Measurements from ENCODE around the gene COL5A2. TPM values are rescaled to one million over a fixed set of nuclear protein-coding genes. Genes with fewer than 3 reads are reported as not detected.

Gene COL5A2
- total and polyA plus RNA-seq, 4 donors, result 3.2 to 83.5 (median 9.1) TPM

DNA sequence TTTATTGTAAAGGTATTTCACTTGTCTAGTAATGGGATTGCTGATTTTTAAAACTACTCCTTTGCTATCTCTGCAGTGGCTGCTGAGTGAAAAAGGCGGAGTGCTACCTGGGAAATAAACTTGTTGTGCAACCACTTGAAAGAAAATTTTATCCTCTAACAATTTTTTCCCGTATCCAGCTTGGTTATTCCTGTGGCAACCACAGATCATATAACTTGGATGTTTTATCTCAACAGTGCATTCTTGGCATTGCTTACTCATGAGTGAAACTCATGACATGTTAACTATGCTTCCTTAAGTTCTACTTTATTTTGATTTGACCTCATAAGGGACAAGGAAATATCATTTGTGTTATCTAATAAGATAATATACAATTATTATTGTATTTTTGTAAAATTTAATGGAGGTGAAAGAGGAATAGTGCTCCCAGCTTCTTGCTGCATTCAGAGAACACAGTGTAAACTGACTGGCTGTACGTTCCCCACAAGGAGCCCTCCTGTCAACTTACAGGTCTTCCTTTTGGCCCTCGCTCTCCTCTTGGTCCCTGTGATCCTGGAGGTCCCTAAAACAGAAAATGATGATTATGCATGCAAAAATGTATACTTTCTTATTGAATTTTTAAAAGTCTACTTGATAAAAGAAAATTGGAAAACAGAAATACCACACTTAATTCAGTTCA is 82.7 kb downstream of the COL5A2 start (continued):
- TF ChIP-seq, protein P1, sequence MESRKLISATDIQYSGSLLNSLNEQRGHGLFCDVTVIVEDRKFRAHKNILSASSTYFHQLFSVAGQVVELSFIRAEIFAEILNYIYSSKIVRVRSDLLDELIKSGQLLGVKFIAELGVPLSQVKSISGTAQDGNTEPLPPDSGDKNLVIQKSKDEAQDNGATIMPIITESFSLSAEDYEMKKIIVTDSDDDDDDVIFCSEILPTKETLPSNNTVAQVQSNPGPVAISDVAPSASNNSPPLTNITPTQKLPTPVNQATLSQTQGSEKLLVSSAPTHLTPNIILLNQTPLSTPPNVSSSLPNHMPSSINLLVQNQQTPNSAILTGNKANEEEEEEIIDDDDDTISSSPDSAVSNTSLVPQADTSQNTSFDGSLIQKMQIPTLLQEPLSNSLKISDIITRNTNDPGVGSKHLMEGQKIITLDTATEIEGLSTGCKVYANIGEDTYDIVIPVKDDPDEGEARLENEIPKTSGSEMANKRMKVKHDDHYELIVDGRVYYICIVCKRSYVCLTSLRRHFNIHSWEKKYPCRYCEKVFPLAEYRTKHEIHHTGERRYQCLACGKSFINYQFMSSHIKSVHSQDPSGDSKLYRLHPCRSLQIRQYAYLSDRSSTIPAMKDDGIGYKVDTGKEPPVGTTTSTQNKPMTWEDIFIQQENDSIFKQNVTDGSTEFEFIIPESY (IDR thresholded peaks at IDR 0.05), result no peak
- no peak for TF ChIP-seq RXRA (IDR thresholded peaks at IDR 0.05)
- no peak for TF ChIP-seq EGR1 (IDR thresholded peaks at IDR 0.05; ENCODE audit: low read depth in 2 of 2)
- TF ChIP-seq NR2F2 (IDR thresholded peaks at IDR 0.05), result no peak
- TF ChIP-seq FOXA1 (IDR thresholded peaks at IDR 0.05), result no peak
- no peak for TF ChIP-seq FOXA2 (IDR thresholded peaks at IDR 0.05)
- TF ChIP-seq, protein P2, sequence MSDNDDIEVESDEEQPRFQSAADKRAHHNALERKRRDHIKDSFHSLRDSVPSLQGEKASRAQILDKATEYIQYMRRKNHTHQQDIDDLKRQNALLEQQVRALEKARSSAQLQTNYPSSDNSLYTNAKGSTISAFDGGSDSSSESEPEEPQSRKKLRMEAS (IDR thresholded peaks at IDR 0.05), result no peak

DNA sequence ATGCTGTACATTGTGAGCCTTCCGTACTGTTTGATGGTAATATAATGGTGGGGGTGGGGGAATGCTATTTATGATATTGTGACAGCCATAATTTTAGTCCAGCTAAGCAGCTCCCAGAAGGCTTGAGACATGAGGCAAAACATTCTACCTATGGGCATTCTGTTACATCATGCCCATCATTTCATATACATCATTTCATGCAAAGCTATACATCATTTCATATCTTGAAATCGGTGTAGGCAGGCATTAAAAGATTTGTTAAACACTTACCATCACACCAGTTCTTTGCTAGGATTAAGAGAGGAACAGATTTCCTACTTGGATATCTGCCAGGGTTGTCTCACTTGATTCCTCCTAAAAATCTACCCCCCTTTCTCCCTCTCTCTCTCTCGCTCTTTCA is 84.5 kb downstream of the COL5A2 start:
- no peaks in the 10 kb centered on the region for H3K4me1 ChIP-seq (ENCODE audit: control insufficient read depth in 4 of 4, insufficient read depth in 4 of 4, low read length in 3 of 4)
- no peak overlapping the region for H3K27ac ChIP-seq (ENCODE audit: low read depth in 1 of 2, low read length in 2 of 2)
- WGBS, result 85% methylated on average over 3 of the region's 3 CpGs
- no peak for TF ChIP-seq SP1 (IDR thresholded peaks at IDR 0.05)
- no peak for TF ChIP-seq HNF4A (conservative IDR thresholded peaks at IDR 0.05)
- no peak for TF ChIP-seq FOXA2 (IDR thresholded peaks at IDR 0.05)
- no peak for TF ChIP-seq GABPA (IDR thresholded peaks at IDR 0.05 in 1 of 2, conservative IDR thresholded peaks at IDR 0.05 in 1 of 2)
- TF ChIP-seq, protein P2 (IDR thresholded peaks at IDR 0.05), result no peak
- TF ChIP-seq, protein P3, sequence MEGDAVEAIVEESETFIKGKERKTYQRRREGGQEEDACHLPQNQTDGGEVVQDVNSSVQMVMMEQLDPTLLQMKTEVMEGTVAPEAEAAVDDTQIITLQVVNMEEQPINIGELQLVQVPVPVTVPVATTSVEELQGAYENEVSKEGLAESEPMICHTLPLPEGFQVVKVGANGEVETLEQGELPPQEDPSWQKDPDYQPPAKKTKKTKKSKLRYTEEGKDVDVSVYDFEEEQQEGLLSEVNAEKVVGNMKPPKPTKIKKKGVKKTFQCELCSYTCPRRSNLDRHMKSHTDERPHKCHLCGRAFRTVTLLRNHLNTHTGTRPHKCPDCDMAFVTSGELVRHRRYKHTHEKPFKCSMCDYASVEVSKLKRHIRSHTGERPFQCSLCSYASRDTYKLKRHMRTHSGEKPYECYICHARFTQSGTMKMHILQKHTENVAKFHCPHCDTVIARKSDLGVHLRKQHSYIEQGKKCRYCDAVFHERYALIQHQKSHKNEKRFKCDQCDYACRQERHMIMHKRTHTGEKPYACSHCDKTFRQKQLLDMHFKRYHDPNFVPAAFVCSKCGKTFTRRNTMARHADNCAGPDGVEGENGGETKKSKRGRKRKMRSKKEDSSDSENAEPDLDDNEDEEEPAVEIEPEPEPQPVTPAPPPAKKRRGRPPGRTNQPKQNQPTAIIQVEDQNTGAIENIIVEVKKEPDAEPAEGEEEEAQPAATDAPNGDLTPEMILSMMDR (IDR thresholded peaks at IDR 0.05; ENCODE audit: low read depth, low read length, missing input control), result no peak
- TF ChIP-seq, protein P1 (IDR thresholded peaks at IDR 0.05), result no peak
- no peak for TF ChIP-seq JUND (IDR thresholded peaks at IDR 0.05)
- TF ChIP-seq, protein P4, sequence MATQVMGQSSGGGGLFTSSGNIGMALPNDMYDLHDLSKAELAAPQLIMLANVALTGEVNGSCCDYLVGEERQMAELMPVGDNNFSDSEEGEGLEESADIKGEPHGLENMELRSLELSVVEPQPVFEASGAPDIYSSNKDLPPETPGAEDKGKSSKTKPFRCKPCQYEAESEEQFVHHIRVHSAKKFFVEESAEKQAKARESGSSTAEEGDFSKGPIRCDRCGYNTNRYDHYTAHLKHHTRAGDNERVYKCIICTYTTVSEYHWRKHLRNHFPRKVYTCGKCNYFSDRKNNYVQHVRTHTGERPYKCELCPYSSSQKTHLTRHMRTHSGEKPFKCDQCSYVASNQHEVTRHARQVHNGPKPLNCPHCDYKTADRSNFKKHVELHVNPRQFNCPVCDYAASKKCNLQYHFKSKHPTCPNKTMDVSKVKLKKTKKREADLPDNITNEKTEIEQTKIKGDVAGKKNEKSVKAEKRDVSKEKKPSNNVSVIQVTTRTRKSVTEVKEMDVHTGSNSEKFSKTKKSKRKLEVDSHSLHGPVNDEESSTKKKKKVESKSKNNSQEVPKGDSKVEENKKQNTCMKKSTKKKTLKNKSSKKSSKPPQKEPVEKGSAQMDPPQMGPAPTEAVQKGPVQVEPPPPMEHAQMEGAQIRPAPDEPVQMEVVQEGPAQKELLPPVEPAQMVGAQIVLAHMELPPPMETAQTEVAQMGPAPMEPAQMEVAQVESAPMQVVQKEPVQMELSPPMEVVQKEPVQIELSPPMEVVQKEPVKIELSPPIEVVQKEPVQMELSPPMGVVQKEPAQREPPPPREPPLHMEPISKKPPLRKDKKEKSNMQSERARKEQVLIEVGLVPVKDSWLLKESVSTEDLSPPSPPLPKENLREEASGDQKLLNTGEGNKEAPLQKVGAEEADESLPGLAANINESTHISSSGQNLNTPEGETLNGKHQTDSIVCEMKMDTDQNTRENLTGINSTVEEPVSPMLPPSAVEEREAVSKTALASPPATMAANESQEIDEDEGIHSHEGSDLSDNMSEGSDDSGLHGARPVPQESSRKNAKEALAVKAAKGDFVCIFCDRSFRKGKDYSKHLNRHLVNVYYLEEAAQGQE (IDR thresholded peaks at IDR 0.05), result no peak
- no peak for TF ChIP-seq RXRA (IDR thresholded peaks at IDR 0.05)
- no peak for TF ChIP-seq TAF1 (conservative IDR thresholded peaks at IDR 0.05)
- TF ChIP-seq FOXA1 (IDR thresholded peaks at IDR 0.05), result no peak
- no peak for TF ChIP-seq NR2F2 (IDR thresholded peaks at IDR 0.05)
- TF ChIP-seq, protein P5, sequence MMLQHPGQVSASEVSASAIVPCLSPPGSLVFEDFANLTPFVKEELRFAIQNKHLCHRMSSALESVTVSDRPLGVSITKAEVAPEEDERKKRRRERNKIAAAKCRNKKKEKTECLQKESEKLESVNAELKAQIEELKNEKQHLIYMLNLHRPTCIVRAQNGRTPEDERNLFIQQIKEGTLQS (IDR thresholded peaks at IDR 0.05), result no peak
- TF ChIP-seq EGR1 (IDR thresholded peaks at IDR 0.05; ENCODE audit: low read depth in 2 of 2), result no peak
- TF ChIP-seq RAD21 (IDR thresholded peaks at IDR 0.05), result no peak
- no peak for TF ChIP-seq YY1 (IDR thresholded peaks at IDR 0.05)
- TF ChIP-seq HNF4G (IDR thresholded peaks at IDR 0.05), result no peak
- H3K27me3 ChIP-seq (ENCODE audit: control insufficient read depth in 4 of 4, insufficient read depth in 4 of 4, low read length in 3 of 4), result no peaks in the 10 kb centered on the region
- no peak for DNase-seq (ENCODE audit: low spot score)
- no peaks in the 10 kb centered on the region for H3K36me3 ChIP-seq (ENCODE audit: control insufficient read depth in 4 of 4, insufficient read depth in 3 of 4, low read depth in 1 of 4, low read length in 3 of 4)
- no peak overlapping the region for H3K9ac ChIP-seq (ENCODE audit: low read depth in 1 of 2, low read length in 2 of 2)
- no peak overlapping the region for H3K4me3 ChIP-seq (ENCODE audit: low read depth in 1 of 3, low read length in 3 of 3)
- H3K9me3 ChIP-seq (ENCODE audit: control insufficient read depth in 4 of 4, low read length in 3 of 4), result no peaks in the 10 kb centered on the region
